ENCODE results near the gene ESRRA. TPM values are rescaled to one million over a fixed set of nuclear protein-coding genes. Genes with fewer than 3 reads are reported as not detected.

ESRRA gene
- total and polyA plus RNA-seq, 9 of the 15 experiments (the other 6 are each of a cell fraction or from before 2014, with no cell fraction given), result 0.27 to 89.7 (median 23.7) TPM

- TF ChIP-seq ARID4B (CRISPR knock-in tag; IDR thresholded peaks at IDR 0.05) (no peak), HCFC1 (IDR thresholded peaks at IDR 0.05; ENCODE audit: low read depth, low read length) (no peak), POLR2H (tag; IDR thresholded peaks at IDR 0.05; ENCODE audit: low read depth) (no peak), LEF1 (IDR thresholded peaks at IDR 0.05) (peak; percentile 83), ZNF395 (CRISPR knock-in tag; IDR thresholded peaks at IDR 0.05) (peak; percentile 62; the same call in 1 of the 2 replicates), DACH1 (IDR thresholded peaks at IDR 0.05; ENCODE audit: partially characterized antibody) (no peak), MLLT1 (IDR thresholded peaks at IDR 0.05) (peak; percentile 90 to 92), MTA1 (IDR thresholded peaks at IDR 0.05; ENCODE audit: borderline replicate concordance) (peak; percentile 80), ZNF174 (CRISPR knock-in tag; IDR thresholded peaks at IDR 0.05) (no peak)
Measured at GRCh38 chr11:64331569-64332371, 26.4 kb downstream of the ESRRA start (continued).
